Tibial artery (tissue), 4 donors: Measurements from ENCODE around the gene FAM120B.
"Not testable (repeated sequence)": the region's sequence is repeated elsewhere in the genome, so short reads cannot be mapped to it uniquely, and the experiment has no call there.

ENCODE experiments used
- DNase-seq, 2 donors: peaks; one replicate each; pipeline ENCODE4 v3.0.0-alpha.2; 2019
- H3K27ac ChIP-seq, 2 donors: fragments of 200-600 bp; sonication (generic) in 1 of 2; 1 replicate in 1 of 2; 2 replicates in 1 of 2; pipeline ENCODE4 v1.5.1; 2018 to 2019; ENCODE audit warnings: mild to moderate bottlenecking in 1 of 2
- H3K27me3 ChIP-seq, 2 donors: fragments of 200-600 bp; sonication (generic) in 1 of 2; one replicate each; pipeline versions ENCODE4 v1.5.1 to v1.6.0; 2016 to 2019
- H3K36me3 ChIP-seq, 3 donors: fragments of 200-600 bp; sonication (generic) in 2 of 3; one replicate each; pipeline ENCODE4 v1.5.1; 2016 to 2019; ENCODE audit warnings: mild to moderate bottlenecking in 2 of 3
- H3K4me1 ChIP-seq, 4 donors: fragments of 200-600 bp; sonication (generic) in 2 of 4; 1 replicate in 3 of 4; 2 replicates in 1 of 4; pipeline ENCODE4 v1.5.1; 2016 to 2019
- H3K4me3 ChIP-seq, 2 donors: fragments of 200-600 bp; sonication (generic) in 1 of 2; 1 replicate in 1 of 2; 2 replicates in 1 of 2; pipeline ENCODE4 v1.5.1; 2018 to 2019; ENCODE audit warnings: mild to moderate bottlenecking in 2 of 2
- H3K9me3 ChIP-seq, 3 donors: fragments of 200-600 bp; sonication (generic) in 1 of 3; one replicate each; pipeline ENCODE4 v1.5.1; 2016 to 2019
- CTCF ChIP-seq, 2 experiments: fragments of 200-600 bp in 1 of 2; fragments of 450-650 bp in 1 of 2; IDR thresholded peaks; one replicate each; pipeline ENCODE4 v1.5.1; 2017 to 2019; ENCODE audit warnings: antibody characterized with exemption in 2 of 2, mild to moderate bottlenecking in 1 of 2, moderate library complexity in 1 of 2
- intact Hi-C: fragments of 100-400 bp; cut with DNase I; formaldehyde crosslinking; loops from one replicate; pipeline ENCODE4 v1.15.0; 2023; ENCODE audit warnings: low total_unique reads

The FAM120B gene

DNA sequence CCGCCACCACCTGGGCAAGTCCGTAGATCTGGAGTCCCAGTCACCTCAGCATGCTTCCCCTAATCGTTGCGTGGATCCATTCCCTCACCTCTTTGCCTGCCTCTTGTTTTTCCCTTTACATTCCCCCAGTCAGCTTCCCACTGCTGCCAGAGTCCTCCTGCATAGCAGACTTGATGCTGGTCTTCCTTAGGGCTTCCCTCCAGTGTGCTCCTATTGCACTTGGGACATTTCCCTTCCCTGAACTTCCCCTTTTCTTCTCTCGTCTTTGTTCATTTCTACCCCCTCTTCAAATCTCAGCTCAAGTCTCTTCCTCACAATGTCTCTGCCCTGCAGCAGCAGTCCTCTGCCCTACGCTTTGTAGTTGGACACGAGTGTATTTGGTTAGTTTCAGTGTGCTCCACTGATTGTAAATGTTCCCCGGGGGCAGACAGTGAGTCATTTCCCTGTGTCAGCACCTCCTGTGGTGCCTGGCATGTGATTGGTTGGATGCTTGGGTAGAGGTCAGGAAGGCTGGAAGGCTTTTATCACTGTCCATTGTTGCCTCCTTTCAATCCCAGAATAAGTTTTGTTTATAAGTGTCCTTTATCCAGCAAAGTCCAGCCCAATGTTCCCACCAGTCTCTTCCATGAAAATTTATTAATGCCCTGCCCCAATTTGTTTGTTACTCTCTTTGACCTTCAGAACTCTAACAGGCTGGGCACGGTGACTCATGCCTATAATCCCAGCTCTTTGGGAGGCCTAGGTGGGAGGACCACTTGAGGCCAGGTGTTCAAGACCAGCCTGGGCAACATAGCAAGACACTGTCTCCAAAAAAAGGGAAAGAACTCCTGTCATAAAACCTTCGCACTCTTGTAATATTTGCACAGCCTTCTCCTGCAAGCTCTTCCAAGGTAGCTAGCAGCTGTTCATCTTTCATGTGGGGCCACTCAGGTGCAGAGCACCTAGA, 38.3 kb downstream of the FAM120B start:
- H3K27ac ChIP-seq = no peak overlapping the region
- no peak for DNase-seq

DNA sequence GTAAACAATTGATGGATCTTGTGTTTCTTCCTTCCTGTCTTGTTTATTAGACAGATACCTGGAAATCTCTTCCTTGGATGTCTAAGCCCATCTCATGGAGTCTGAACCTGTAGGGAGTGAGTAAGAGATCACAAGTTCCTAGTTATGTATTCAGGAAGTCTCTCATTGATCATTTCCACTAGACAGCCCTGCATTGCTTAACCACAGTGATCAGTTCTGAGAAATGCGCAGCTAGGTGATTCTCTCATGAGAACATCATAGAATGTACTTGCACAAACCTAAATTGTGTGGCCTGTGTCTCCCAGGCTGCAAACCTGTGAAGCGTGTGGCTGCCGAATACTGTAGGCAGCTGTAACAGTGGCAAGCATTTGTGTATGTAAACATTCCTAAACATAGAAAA, 39.1 kb downstream of the FAM120B start:
- Histone ChIP-seq H3K9me3 (no peaks in the 10 kb centered on the region), H3K27ac (no peak overlapping the region), H3K27me3 (no peaks in the 10 kb centered on the region), H3K4me3 (no peak overlapping the region), H3K4me1 (peaks cover 0 to 4% (median 2%) of the 10 kb centered on the region in 4 donors), H3K36me3 (peaks cover 35 to 45% (median 35%) of the 10 kb centered on the region in 3 donors)
- no peak for DNase-seq
- intact Hi-C loops = no loop called here
- no peak for TF ChIP-seq CTCF (IDR thresholded peaks at IDR 0.05)

More for the DNA sequence above, 38.3 kb downstream of the FAM120B start:
- Histone ChIP-seq H3K4me3 (no peak overlapping the region), H3K4me1 (peaks cover 0 to 4% (median 2%) of the 10 kb centered on the region in 4 donors), H3K27me3 (no peaks in the 10 kb centered on the region), H3K9me3 (no peaks in the 10 kb centered on the region), H3K36me3 (peaks cover 28 to 40% (median 30%) of the 10 kb centered on the region in 3 donors)
- intact Hi-C loops = no loop called here
- TF ChIP-seq CTCF (IDR thresholded peaks at IDR 0.05) = no peak

DNA sequence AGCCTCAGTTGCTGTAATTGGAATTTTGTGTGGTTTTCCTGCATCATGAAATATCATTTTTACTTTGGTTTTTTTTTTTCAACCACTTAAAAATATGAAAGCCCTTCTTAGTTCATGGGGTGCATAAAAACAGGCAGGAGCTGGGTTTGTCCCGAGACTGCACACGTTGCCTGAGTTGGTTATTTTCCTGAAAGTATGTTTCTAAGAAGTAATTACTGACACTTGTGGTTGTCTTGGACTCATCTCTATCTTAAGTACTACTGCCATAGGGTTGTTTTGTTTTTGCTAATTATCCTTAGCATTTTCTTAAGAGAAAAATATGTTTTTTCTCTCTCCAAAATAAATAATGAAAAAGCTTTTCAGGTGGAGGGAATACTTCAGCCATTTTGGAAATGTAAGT, 40.1 kb downstream of the FAM120B start:
- intact Hi-C loops = no loop called here
- no peak for DNase-seq
- Histone ChIP-seq H3K36me3 (peaks cover 27 to 39% (median 35%) of the 10 kb centered on the region in 3 donors), H3K27me3 (no peaks in the 10 kb centered on the region), H3K4me3 (no peak overlapping the region), H3K9me3 (no peaks in the 10 kb centered on the region), H3K4me1 (peaks cover 0 to 4% (median 2%) of the 10 kb centered on the region in 4 donors), H3K27ac (no peak overlapping the region)
- no peak for TF ChIP-seq CTCF (IDR thresholded peaks at IDR 0.05)

GRCh38 chr6:170347091-170347490, 40.5 kb downstream of the FAM120B start:
- H3K36me3 ChIP-seq = peaks cover 27 to 39% (median 34%) of the 10 kb centered on the region in 3 donors
- no peak overlapping the region for H3K4me3 ChIP-seq
- H3K9me3 ChIP-seq = no peaks in the 10 kb centered on the region
- no peak for DNase-seq
- intact Hi-C loops = no loop called here
- no peak for TF ChIP-seq CTCF (IDR thresholded peaks at IDR 0.05)
- peaks cover 0 to 4% (median 2%) of the 10 kb centered on the region in 4 donors for H3K4me1 ChIP-seq
- no peak overlapping the region for H3K27ac ChIP-seq
- no peaks in the 10 kb centered on the region for H3K27me3 ChIP-seq

- Histone ChIP-seq H3K36me3 (peaks cover 27 to 34% (median 34%) of the 10 kb centered on the region in 3 donors), H3K27ac (no peak overlapping the region), H3K4me1 (peaks cover 0 to 4% (median 2%) of the 10 kb centered on the region in 4 donors), H3K9me3 (no peaks in the 10 kb centered on the region), H3K27me3 (no peaks in the 10 kb centered on the region), H3K4me3 (no peak overlapping the region)
- intact Hi-C loops = no loop called here
- no peak for DNase-seq
- no peak for TF ChIP-seq CTCF (IDR thresholded peaks at IDR 0.05)
These were observed 41.4 kb downstream of the FAM120B start for GRCh38 chr6:170347975-170348374.

DNA sequence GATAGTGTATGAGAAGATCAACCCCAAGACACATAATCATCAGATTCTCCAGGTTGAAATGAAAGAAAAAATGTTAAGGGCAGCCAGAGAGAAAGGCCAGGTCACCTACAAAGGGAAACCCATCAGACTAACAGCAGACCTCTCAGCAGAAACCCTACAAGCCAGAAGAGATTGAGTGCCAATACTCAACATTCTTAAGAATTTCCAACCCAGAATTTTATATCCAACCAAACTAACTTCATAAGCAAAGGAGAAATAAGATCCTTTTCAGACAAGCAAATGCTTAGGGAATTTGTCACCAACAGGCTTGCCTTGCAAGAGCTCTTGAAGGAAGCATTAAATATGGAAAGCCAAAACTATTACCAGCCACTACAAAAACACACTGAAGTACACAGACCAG, 44.9 kb downstream of the FAM120B start:
- H3K4me1 ChIP-seq, H3K4me3 ChIP-seq, H3K27ac ChIP-seq, H3K27me3 ChIP-seq, DNase-seq, intact Hi-C loops, H3K9me3 ChIP-seq: not testable (repeated sequence)
- peaks cover 21 to 30% (median 27%) of the 10 kb centered on the region in 3 donors for H3K36me3 ChIP-seq

- Histone ChIP-seq H3K4me1 (peaks cover 0 to 10% (median 0%) of the 10 kb centered on the region in 4 donors), H3K36me3 (peaks cover 9 to 31% (median 11%) of the 10 kb centered on the region in 3 donors)
- H3K27ac ChIP-seq, DNase-seq, intact Hi-C loops, H3K27me3 ChIP-seq, H3K4me3 ChIP-seq, H3K9me3 ChIP-seq: not testable (repeated sequence)
These were observed 48.6 kb downstream of the FAM120B start for GRCh38 chr6:170355190-170355589.
